Activated CD4-positive, alpha-beta T cell treated with anti-CD3 and anti-CD28 coated beads for 48 hours (primary cell): ENCODE measurements around the gene SPATS2L.
"Not testable (repeated sequence)": the region's sequence is repeated elsewhere in the genome, so short reads cannot be mapped to it uniquely, and the experiment has no call there.

Experiments
- DNase-seq: peaks from one replicate; pipeline ENCODE4 v3.0.0-alpha.2; 2020

The SPATS2L gene

DNA sequence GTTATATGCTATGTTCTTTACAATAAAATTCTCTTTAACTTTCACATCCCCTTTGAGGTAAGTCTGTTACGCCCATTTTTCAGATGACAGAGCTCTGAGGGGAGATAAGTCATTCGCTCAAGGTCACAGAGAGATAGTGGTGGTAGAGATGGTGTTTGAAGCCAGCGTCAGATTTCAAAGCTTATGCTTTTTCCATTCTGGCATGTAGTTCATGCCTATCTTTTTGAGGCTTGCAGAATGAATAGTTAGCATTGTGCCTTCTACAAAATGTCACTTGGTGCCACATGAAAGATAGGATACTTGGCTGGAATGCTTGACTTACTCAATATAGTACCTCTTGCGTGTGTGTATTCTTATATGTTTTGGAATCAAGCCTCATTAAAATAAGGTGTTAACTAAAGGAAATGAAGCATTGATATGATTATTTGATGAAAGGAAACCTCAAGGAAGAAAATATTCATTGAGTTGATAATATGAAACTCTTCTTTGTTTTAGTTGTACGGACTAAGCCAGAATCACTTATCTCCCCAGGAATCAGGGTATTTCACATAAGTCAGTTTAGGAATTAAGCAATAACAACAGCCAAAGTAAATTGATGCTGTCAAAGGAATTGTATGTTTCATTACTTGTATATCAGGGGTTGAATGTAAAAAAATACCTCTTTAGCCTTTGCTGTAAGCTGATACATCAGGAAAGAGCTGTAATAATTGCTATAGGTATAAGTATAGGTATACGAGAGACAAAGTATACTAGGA lies 15.5 kb downstream of the SPATS2L start:
- no peak for DNase-seq

DNA sequence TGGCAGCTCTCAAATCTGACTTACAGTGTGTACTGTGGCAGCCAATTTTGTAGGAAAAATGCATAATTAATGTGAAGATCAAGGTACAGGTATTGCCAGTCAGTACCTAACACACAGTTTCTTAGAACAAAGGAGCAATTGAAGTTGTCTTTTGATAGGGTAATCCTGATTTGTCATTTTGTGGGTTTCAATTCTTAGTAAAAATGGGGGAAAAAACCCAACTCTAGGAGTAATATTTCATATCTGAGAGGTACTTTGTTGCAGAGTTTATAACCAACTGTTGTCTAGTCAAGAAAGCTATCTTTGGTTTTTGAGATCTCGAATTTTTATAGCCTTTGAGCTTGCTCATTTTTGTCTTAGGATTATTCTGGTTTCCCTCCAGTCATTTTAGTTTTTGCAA lies 16.1 kb downstream of the SPATS2L start:
- DNase-seq, result no peak

DNA sequence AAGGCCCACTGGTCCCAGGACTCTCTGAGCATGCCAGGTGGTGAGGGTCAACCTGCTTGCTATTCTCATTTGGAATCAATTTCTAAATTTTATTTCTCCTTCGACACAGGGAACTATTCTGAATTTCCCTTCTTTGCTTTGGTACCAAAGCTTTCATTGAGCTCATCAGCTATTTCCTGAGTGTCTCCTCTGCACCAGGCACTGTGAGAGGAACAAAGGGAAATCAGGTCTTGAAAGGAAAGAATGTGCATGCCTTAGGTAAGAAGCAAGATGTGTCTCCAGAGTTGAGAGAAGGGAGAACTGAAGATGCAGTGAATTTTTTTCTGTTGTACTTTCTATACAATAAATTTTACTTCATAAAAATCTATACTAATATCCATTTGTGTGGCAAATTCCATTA lies 17.9 kb downstream of the SPATS2L start:
- DNase-seq, result no peak

DNA sequence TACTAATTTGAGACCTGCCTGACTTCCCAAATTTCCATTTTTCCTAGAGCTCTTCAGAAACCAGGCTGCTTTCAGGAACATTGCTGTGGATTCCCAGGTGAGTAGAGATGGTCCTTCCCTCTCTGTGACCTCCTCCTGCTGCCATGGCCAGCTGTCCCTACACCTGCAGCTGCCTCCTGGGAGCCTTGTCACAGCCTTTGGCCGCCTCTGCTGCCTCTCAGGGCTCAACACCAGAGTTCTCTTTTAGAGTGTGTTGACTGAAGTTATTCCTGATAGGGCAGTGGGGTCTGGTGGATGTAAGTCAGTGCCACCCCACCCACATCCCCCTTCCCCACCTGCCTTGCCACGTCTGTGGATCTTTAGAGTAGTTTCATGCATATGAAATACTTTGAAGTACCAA lies 22.9 kb downstream of the SPATS2L start:
- DNase-seq, result no peak

GRCh38 chr2:200329798-200330197 lies 23.3 kb downstream of the SPATS2L start:
- DNase-seq, result no peak

DNA sequence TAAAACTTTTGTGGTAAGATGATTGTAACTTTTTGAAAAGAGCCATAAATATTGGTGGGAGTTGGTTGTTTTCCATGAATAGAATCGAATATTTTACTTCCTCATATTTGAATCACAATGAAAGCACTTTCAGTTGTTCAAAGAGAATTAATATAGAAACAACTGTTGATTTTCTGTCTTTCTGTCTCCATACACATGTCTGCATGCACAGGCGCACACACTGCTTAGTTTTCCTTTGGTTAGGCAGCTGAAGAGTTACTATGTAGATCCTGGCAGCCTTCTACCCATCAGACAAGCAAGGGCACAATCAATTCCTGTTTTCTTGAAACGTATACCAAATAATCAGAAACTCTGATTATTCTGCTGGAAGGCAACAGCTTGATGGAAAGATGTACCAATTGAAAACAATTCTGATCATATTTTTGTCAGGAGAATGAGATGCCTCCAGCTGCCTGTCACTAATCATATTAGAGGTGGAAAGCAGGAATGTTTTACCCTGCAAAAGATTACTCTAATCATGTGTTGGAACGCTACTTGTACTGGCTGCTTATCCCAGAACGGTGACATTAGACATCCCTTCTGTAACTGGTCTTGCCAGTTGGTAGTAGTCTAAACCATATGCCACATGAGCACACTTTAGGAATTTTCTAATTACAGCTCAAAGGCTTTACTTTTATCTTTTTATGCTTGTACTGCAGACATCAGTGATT lies 24.0 kb downstream of the SPATS2L start:
- DNase-seq, result no peak

DNA sequence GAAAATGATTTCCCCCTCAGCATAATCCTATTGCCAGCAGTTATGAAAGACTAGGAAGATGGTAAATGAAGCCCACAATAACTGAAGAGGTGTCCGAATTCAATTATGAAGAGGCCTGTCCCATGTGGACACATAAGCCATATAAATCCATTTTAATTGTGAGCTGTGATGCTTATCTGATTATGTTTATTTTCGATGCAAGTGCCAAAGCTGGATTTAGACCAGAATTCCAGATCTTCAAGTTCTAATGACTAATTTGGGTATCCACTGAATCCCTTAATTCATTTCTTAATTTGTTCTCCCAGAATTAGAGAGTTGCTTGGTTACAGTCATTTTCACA lies 24.5 kb downstream of the SPATS2L start:
- DNase-seq, result no peak

DNA sequence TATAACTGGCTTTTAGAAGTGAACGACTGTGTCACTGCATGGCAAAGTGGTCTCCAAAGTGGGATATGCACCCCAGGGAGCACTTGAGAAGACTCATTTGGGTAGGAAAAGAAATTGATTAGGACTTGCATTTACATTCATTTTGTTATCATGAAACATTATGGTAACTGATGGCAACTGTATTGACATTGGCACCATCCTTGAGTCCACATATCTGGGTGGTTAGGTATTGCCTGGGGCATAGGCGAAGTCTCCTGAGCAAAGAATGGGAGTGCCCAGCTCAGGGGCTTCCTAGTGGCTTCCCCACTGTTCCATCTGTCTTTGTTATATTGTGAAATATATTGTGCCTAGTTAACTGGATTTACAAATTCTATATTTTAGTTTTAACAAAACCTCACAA lies 29.2 kb downstream of the SPATS2L start:
- no peak for DNase-seq

- no peak for DNase-seq
These were observed 30.6 kb downstream of the SPATS2L start for GRCh38 chr2:200336980-200337615.

DNA sequence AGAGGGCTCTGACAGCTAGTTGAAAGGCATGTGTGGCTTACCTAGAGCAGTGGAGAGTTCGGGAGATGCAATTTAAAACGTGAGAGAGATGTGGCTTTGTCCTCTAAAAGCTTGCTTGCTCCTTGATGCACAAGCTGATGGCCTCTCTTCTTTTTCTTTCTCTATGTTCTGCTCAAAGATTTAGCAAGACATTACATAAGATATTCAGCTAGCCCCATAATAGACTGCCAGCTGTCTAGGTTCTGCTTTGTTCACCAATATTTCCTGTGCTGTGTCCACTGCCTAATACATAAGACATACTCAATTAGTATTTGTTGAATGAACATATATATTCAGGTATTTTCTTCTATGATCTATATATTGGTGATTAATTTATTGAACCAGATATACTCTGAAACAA lies 31.1 kb downstream of the SPATS2L start:
- DNase-seq, result no peak

DNA sequence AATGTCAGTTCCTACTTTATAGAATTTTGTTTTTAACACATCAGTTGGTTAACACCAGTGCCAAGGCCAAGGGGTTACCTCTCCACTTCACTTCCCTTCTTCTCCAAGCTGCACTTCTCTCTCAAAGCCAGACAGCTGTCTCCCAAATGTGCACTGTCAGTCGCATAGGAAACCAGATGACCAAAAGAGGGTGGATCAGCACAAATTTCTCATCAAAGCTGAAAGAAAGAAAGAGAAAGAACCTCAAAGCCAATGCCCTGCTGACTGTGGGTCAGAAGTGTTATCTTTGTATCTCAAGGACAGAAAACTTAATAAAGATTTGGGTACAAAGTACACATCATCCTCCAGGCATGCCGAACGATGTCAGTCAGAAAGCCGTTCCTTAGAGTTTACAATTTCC lies 32.2 kb downstream of the SPATS2L start:
- no peak for DNase-seq

DNA sequence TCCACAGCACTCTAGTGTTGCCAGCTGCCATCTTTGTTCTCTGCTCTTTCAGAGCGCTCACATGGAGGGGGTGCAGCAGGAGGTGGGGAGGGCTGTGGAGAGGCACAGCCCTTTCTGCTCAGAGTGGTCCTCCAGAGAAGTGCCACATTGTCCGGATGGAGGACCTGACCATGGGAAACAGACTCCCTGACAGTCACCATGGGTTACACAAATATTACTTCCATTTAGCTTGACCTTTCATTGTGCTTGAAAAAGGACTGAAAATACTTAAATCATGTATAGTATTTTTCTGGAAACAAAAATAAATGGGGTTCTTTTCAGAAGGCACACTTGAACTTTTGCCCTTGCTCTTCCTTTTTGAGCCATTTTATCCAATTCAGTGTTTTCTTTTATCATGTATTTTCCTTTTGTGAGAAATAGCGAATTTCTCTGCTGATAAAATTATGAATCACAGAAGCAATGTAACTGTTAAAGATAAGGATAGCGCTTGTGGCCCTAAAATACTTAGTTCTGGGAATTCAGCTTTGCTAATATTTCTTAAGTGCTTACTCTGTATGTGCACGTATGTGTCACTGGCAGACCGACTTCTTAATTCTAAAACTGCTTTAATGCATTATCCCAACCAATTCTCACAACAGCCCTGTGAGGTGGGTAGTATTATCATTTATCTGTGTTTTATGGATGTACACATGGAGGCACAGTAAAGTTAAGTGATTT lies 34.2 kb downstream of the SPATS2L start:
- DNase-seq, result no peak

GRCh38 chr2:200341376-200341775 lies 34.9 kb downstream of the SPATS2L start:
- DNase-seq, result no peak

DNA sequence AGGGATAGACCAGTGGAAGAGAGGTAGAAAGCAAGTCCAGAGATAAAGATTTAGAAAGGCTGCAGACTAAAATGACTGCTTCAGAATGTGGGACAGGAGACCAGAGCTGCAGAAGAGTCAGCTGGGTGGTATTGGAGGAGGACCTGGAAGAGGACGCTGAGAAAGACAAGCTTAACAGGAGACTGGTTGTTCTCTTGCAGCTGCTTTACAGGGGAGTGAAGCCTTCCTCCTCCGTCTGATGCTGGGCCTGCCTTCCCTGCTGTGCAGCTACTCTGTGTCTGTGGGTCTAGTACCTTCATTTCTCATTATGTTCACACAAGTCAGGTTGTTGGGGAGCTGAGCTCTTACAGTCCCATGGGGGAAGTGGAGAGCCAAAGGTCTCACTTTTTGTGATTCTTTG lies 35.7 kb downstream of the SPATS2L start:
- DNase-seq, result no peak

DNA sequence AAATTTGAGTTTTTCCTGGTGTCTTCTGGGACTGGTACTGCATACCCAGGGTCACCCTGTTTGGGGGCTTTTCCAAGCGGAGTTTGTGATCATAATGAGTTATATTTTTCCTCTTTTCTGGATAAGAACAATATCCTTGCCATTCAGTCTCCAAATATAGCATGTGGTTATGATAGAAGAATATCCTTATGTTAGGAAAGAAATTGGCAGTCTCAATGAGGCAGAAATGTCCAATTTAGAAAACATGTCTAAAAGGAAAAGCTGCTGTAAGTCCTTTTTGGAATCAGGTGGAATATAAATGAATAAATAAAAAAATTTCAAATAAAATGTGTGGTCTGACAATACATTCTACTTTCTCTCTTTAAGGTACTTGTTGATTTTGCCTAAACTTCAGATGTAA lies 36.2 kb downstream of the SPATS2L start:
- no peak for DNase-seq

DNA sequence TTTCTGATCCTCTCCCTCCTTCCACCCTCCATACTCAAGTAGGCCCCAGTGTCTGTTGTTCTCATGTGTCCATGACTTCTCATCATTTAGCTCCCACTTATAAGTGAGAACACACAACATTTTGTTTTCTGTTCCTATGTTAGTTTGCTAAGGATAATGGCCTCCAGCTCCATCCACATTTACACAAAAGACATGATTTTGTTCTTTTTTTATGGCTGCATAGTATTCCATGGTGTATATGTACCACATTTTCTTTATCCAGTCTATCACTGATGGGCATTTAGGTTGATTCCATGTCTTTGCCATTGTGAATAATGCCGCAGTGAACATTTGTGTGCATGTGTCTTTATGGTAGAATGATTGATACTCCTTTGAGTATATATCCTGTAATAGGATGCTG lies 37.7 kb downstream of the SPATS2L start:
- not testable (repeated sequence) for DNase-seq

DNA sequence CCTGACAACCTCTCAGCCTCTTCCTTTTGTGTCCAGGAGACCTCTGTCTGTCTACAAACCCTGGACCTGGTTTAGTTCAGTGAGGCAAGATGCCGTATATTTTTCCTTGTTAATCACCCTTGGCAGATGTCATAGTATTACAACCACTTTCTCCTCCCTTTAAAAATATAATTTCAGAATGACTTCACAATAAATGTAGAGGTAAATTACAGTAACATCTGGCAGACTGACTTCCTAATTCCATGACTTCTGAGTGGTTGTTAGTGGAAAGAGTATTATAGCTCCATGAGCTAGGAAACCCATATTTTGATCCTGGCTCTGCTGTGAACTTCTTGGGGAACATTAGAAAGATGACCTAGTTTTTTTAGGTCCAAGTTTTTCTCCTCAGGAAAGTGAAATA lies 39.5 kb downstream of the SPATS2L start:
- no peak for DNase-seq

GRCh38 chr2:200347301-200347700 lies 40.8 kb downstream of the SPATS2L start:
- no peak for DNase-seq

- DNase-seq, result no peak
These were observed 42.5 kb downstream of the SPATS2L start for GRCh38 chr2:200348897-200349563.

DNA sequence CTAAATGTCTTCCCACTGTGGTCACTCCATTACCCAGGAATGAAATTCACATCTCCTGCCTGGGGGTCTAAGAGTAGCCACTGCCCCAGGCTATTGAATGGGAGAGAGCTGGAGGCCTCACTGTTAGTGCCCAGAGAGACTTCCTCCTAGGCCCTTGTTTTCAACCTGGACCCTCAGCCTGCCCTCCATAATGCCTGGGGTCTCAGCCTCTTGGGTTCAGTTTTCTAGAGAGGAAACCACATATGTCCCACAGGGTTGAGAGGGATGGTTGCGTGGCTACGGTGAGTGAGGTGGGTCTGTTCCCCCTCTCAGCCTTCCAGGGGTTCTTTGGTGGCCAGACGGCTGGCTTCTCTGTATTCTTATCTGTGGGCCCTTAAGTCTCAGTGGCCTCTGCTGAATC lies 43.4 kb downstream of the SPATS2L start:
- DNase-seq, result no peak

DNA sequence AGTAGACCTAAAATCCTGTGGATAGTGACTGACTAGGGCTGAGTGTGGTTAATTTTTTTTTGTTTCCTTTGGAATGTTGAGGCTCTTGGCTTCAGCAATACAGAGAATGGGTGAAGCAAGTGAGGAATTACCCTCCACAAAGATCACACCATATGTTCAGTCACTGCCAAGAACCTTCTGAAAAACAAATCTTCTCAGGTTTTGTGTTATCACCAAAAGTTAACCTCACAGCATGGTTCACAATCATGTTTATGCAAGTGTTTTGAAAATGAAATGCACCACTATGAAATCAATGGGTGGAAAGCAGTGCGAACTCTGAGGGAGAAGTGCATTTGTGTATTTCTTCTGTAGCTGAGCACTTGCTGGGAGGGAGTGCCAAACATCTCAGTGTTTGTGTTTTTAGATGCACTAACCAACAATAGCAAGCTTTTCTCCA lies 44.4 kb downstream of the SPATS2L start:
- DNase-seq, result no peak

DNA sequence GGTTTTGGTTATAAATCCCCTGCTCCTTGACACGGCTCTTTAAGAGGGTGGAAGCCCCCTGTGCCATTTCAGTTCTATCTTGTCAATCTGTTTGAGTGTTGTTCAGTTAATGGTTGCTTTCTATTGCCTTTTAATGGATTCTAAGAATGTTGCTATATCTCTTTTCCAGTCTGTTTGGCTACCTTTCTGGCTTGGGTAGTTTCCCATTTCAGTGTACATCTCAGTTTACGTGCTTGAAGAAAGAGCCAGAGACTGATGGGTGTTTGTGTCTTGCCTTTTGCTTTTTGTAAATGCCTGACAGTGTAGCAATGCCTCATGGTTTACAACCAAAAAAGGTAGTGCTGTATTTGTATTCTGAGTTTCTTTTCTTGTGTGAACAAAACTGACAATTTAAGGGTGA lies 45.3 kb downstream of the SPATS2L start:
- no peak for DNase-seq

GRCh38 chr2:200352636-200353035 lies 46.1 kb downstream of the SPATS2L start:
- no peak for DNase-seq
